Transverse colon (tissue), 4 donors: ENCODE data around the gene STRBP. TPM values are rescaled to one million over a fixed set of nuclear protein-coding genes. Genes with fewer than 3 reads are reported as not detected.
A peak's percentile ranks its signal among the peaks of the same experiment; 100 is the strongest.

Source experiments
- DNase-seq: peaks from one replicate; pipeline ENCODE4 v3.0.0-alpha.2; 2019
- H3K27ac ChIP-seq, 4 donors: fragments of 200-600 bp; sonication (generic); 2 replicates each; pipeline ENCODE4 v1.5.1; 2016 to 2018; ENCODE audit warnings: inconsistent platforms in 4 of 4
- H3K27me3 ChIP-seq: fragments of 200-600 bp; sonication (generic); 2 replicates; pipeline ENCODE4 v1.5.1; 2017; ENCODE audit warnings: inconsistent platforms
- H3K36me3 ChIP-seq, 4 donors: fragments of 200-600 bp; sonication (generic); 2 replicates each; pipeline ENCODE4 v1.5.1; 2017 to 2019; ENCODE audit warnings: inconsistent platforms in 4 of 4
- H3K4me1 ChIP-seq, 4 donors: fragments of 200-600 bp; sonication (generic); 2 replicates each; pipeline ENCODE4 v1.5.1; 2017 to 2020; ENCODE audit warnings: inconsistent platforms in 4 of 4
- H3K4me3 ChIP-seq, 4 donors: fragments of 200-600 bp; sonication (generic); 1 replicate in 1 of 4; 2 replicates in 3 of 4; pipeline versions ENCODE4 v1.5.1 to v1.6.1; 2017 to 2019; ENCODE audit warnings: inconsistent platforms in 4 of 4
- H3K9me3 ChIP-seq, 2 donors: fragments of 200-600 bp; sonication (generic); 2 replicates each; pipeline ENCODE4 v1.5.1; 2017 to 2019; ENCODE audit warnings: inconsistent platforms in 2 of 2
- EP300 ChIP-seq: sonication (generic); formaldehyde crosslinking; IDR thresholded peaks from one replicate; pipeline ENCODE4 v1.6.1; 2017; ENCODE audit warnings: antibody characterized with exemption, low read depth
- POLR2A ChIP-seq: fragments of 450-650 bp; IDR thresholded peaks from one replicate; pipeline ENCODE4 v1.6.1; 2016; ENCODE audit warnings: antibody characterized with exemption, mild to moderate bottlenecking, moderate library complexity
- POLR2AphosphoS5 ChIP-seq, 3 donors: sonication (generic); formaldehyde crosslinking; IDR thresholded peaks; one replicate each; pipeline ENCODE4 v1.6.1; 2016; ENCODE audit warnings: antibody characterized with exemption in 3 of 3
- WGBS, 2 donors: methylation state at CpG; one replicate each; pipeline ENCODE4 v1.1.5; 2018; ENCODE audit warnings: low coverage in 1 of 2; 5-methylcytosine and 5-hydroxymethylcytosine counted together
- in situ Hi-C, 4 donors: fragments of 200-750 bp; cut with MboI; loops; one replicate each; pipeline versions ENCODE4 v1.15.0 to v1.15.1; 2017; ENCODE audit warnings: low sequenced_read_pairs in 3 of 4, low pct_ligation_motif_present in 1 of 4, low pct_unique_long_range_greater_than_20kb in 1 of 4
- intact Hi-C: fragments of 100-400 bp; cut with DNase I; formaldehyde crosslinking; loops from one replicate; pipeline ENCODE4 v1.15.1; 2023; ENCODE audit warnings: low total_unique reads
- total RNA-seq, 4 donors: library from RNA; depleted of rRNA; stranded (reverse); fragments of >200 nt; gene quantifications; one replicate each; pipeline ENCODE4 v1.1.0, GENCODE V29; 2016
- TF ChIP-seq, protein P1 (sequence below), 5 experiments: fragments of 200-600 bp in 3 of 5; fragments of 450-650 bp in 2 of 5; sonication (generic) in 3 of 5; IDR thresholded peaks; 1 replicate in 2 of 5; 2 replicates in 3 of 5; pipeline ENCODE4 v1.5.1; 2016 to 2017; ENCODE audit warnings: antibody characterized with exemption in 5 of 5, inconsistent platforms in 3 of 5, mild to moderate bottlenecking in 2 of 5, moderate library complexity in 1 of 5

STRBP gene
- total RNA-seq, 4 donors from 2014 or later, result 19.1 to 50.3 (median 43.2) TPM

- Histone ChIP-seq H3K9me3 (no peaks in the 10 kb centered on the region), H3K27me3 (no peaks in the 10 kb centered on the region), H3K27ac (no peak overlapping the region), H3K4me3 (no peak overlapping the region), H3K4me1 (peaks cover 0 to 36% (median 18%) of the 10 kb centered on the region in 4 donors), H3K36me3 (no peaks in the 10 kb centered on the region)
- intact Hi-C loops, result no loop called here
- in situ Hi-C loops, result no loop called here
- WGBS, 2 donors, result 83 to 88% methylated on average over 2 to 3 of the region's 3 CpGs
- no peak for DNase-seq
- TF ChIP-seq, protein P1, sequence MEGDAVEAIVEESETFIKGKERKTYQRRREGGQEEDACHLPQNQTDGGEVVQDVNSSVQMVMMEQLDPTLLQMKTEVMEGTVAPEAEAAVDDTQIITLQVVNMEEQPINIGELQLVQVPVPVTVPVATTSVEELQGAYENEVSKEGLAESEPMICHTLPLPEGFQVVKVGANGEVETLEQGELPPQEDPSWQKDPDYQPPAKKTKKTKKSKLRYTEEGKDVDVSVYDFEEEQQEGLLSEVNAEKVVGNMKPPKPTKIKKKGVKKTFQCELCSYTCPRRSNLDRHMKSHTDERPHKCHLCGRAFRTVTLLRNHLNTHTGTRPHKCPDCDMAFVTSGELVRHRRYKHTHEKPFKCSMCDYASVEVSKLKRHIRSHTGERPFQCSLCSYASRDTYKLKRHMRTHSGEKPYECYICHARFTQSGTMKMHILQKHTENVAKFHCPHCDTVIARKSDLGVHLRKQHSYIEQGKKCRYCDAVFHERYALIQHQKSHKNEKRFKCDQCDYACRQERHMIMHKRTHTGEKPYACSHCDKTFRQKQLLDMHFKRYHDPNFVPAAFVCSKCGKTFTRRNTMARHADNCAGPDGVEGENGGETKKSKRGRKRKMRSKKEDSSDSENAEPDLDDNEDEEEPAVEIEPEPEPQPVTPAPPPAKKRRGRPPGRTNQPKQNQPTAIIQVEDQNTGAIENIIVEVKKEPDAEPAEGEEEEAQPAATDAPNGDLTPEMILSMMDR (IDR thresholded peaks at IDR 0.05), result no peak
- TF ChIP-seq POLR2AphosphoS5 (IDR thresholded peaks at IDR 0.05) (no peak), POLR2A (no peak), EP300 (no peak)
These were observed 12.7 kb downstream of the STRBP start for GRCh38 chr9:123255718-123256117.

- intact Hi-C loops, result no loop called here
- in situ Hi-C loops, result no loop called here
These were observed 15.2 kb downstream of the STRBP start for GRCh38 chr9:123253204-123253603.

DNA sequence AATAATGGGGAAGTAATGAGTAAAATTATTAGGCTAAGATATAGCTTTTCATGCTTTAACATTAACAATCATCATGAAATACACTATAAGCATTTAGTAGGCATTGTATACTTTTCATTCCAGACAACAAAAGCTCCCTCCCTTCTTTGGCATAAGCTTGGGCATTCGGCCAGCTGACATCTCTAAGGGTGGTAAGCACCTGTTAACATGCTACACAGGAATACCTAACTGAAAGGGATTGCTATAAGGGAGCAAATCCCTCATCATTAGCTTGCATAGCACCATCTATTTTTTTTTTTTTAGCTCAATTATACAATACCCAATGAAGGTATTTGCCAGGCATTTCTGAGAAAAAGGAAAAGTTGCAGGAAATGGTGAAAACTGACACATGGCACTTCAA lies 16.6 kb downstream of the STRBP start:
- Histone ChIP-seq H3K4me1 (peaks cover 0 to 32% (median 8%) of the 10 kb centered on the region in 4 donors), H3K4me3 (no peak overlapping the region), H3K36me3 (no peaks in the 10 kb centered on the region), H3K27ac (peak overlapping the region in 1 of 4 donors; percentile 28), H3K27me3 (no peaks in the 10 kb centered on the region), H3K9me3 (no peaks in the 10 kb centered on the region)
- DNase-seq, result peak; percentile 39
- TF ChIP-seq EP300 (no peak), POLR2A (no peak), POLR2AphosphoS5 (IDR thresholded peaks at IDR 0.05) (no peak)
- TF ChIP-seq, protein P1 (IDR thresholded peaks at IDR 0.05), result no peak
- in situ Hi-C loops (no loop called here), intact Hi-C loops (no loop called here)
- WGBS, 2 donors, result 40 to 42% methylated on average over 1 of the region's 1 CpG

More at GRCh38 chr9:123253204-123253603, 15.2 kb downstream of the STRBP start:
- no peaks in the 10 kb centered on the region for H3K9me3 ChIP-seq
- no peak overlapping the region for H3K4me3 ChIP-seq
- DNase-seq, result no peak
- no peaks in the 10 kb centered on the region for H3K27me3 ChIP-seq
- no peaks in the 10 kb centered on the region for H3K36me3 ChIP-seq
- H3K4me1 ChIP-seq, result peaks cover 0 to 32% (median 12%) of the 10 kb centered on the region in 4 donors
- TF ChIP-seq, protein P1 (IDR thresholded peaks at IDR 0.05), result no peak
- TF ChIP-seq POLR2AphosphoS5 (IDR thresholded peaks at IDR 0.05) (no peak), POLR2A (no peak), EP300 (no peak)
- WGBS, 2 donors, result 84 to 100% methylated on average over 1 of the region's 1 CpG
- H3K27ac ChIP-seq, result no peak overlapping the region

DNA sequence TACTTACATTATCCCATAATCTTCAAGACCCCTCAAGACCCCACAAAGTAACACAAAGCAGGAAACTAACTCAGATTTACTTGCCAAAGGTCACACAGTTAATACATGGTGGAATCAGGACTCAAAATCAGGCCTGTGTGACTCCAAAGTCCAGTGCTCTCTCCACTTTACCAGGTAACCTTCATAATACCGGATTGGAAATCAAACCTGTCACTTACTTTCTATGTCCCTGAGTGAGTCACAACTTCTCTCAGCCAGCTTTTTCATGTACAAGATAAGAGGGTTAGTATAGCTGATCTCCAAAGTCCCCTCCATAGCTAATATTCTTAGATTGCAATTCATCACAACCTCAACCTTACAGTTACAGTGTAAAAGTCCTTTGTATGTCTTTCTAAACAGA lies 17.1 kb downstream of the STRBP start:
- in situ Hi-C loops (no loop called here), intact Hi-C loops (no loop called here)
- Histone ChIP-seq H3K4me1 (peaks cover 0 to 36% (median 8%) of the 10 kb centered on the region in 4 donors), H3K4me3 (no peak overlapping the region), H3K9me3 (no peaks in the 10 kb centered on the region), H3K27ac (peak overlapping the region in 2 of 4 donors; percentile 10 to 28), H3K36me3 (no peaks in the 10 kb centered on the region), H3K27me3 (no peaks in the 10 kb centered on the region)
- no peak for TF ChIP-seq EP300
- no peak for TF ChIP-seq POLR2AphosphoS5 (IDR thresholded peaks at IDR 0.05)
- TF ChIP-seq, protein P1 (IDR thresholded peaks at IDR 0.05), result no peak
- TF ChIP-seq POLR2A, result no peak
- DNase-seq, result no peak
- WGBS, 2 donors, result 80% methylated on average over 1 of the region's 1 CpG; no CpG with 5 or more reads in 1 of the 2 donors
